Activated CD8-positive, alpha-beta memory T cell treated with anti-CD3 and anti-CD28 coated beads, Interleukin-2, amount 50 U/mL, for 4 hours (primary cell): Measurements from ENCODE around the gene RSPH1.

Source experiments
- DNase-seq: peaks from one replicate; pipeline ENCODE4 v3.0.0-alpha.2; 2020

RSPH1 gene

GRCh38 chr21:42531771-42532170, 35.7 kb upstream of the RSPH1 start:
- DNase-seq, result no peak

GRCh38 chr21:42530167-42530518, 34.1 kb upstream of the RSPH1 start:
- no peak for DNase-seq

- DNase-seq, result peak; percentile 27
Observed at GRCh38 chr21:42527489-42528158, 31.6 kb upstream of the RSPH1 start.

- no peak for DNase-seq
Observed at GRCh38 chr21:42527127-42527488, 31.1 kb upstream of the RSPH1 start.

GRCh38 chr21:42526379-42526727, 30.3 kb upstream of the RSPH1 start:
- no peak for DNase-seq

GRCh38 chr21:42525676-42526378, 29.8 kb upstream of the RSPH1 start:
- DNase-seq, result no peak

- no peak for DNase-seq
Observed at GRCh38 chr21:42525029-42525581, 29.1 kb upstream of the RSPH1 start.

- DNase-seq, result peak; percentile 45
Observed at GRCh38 chr21:42524341-42525028, 28.5 kb upstream of the RSPH1 start.

- no peak for DNase-seq
Observed at GRCh38 chr21:42523941-42524340, 27.9 kb upstream of the RSPH1 start.

GRCh38 chr21:42523211-42523610, 27.2 kb upstream of the RSPH1 start:
- DNase-seq, result no peak

- DNase-seq, result no peak
Observed at GRCh38 chr21:42522771-42523170, 26.7 kb upstream of the RSPH1 start.

- no peak for DNase-seq
Observed at GRCh38 chr21:42522271-42522670, 26.2 kb upstream of the RSPH1 start.

- DNase-seq, result no peak
Observed at GRCh38 chr21:42521805-42522204, 25.8 kb upstream of the RSPH1 start.

GRCh38 chr21:42521384-42521783, 25.4 kb upstream of the RSPH1 start:
- DNase-seq, result no peak

GRCh38 chr21:42520628-42521253, 24.7 kb upstream of the RSPH1 start:
- no peak for DNase-seq

GRCh38 chr21:42518626-42519025, 22.6 kb upstream of the RSPH1 start:
- DNase-seq, result no peak

- DNase-seq, result no peak
Observed at GRCh38 chr21:42518215-42518614, 22.2 kb upstream of the RSPH1 start.

- DNase-seq, result no peak
Observed at GRCh38 chr21:42515708-42516502, 19.9 kb upstream of the RSPH1 start.

- DNase-seq, result no peak
Observed at GRCh38 chr21:42514883-42515228, 18.8 kb upstream of the RSPH1 start.

GRCh38 chr21:42513985-42514882, 18.2 kb upstream of the RSPH1 start:
- peak; percentile 73 for DNase-seq

- DNase-seq, result peak; percentile 44
Observed at GRCh38 chr21:42513151-42513984, 17.3 kb upstream of the RSPH1 start, which contains the start of gene SLC37A1. SLC37A1 (plus strand) TSS chr21:42513852; CDS start chr21:42518455, 4,603 bp downstream.
